ENCODE results near the gene VSTM2L. TPM values are rescaled to one million over a fixed set of nuclear protein-coding genes. Genes with fewer than 3 reads are reported as not detected.

The VSTM2L gene
- total and polyA plus RNA-seq, 2 donors (not counting 3 experiments of a cell fraction or from before 2014, with no cell fraction given) = 0.18 TPM; not detected in 1

DNA sequence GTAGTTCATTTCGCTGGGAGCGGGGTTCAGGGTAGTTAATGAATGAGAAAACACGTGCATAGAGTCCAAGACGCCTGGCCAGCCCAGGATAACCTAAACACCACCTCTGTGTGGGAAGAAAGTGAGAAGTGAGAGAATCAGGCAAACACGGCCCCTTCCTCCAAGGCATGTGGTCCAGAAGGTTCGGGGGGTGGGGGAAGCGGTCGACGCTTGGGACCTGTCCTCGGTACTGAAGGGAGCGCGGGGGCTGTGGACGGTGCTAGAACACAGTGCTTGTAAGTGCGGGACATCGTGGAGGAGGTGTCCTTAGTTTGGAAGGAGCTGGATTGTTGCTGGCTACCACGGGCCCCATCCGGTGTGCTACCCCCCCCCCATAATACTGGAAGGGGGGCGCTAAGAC, 1.7 kb upstream of the VSTM2L start:
- CTCF ChIA-PET = interaction anchor here (1.4 to 1.7 kb wide), 2 partner anchors 230 to 320 kb away, joined by 3 to 9 read pairs; no protein-coding TSS in a partner anchor
- BruUV-seq (replicated peaks) = no TSS peak

DNA sequence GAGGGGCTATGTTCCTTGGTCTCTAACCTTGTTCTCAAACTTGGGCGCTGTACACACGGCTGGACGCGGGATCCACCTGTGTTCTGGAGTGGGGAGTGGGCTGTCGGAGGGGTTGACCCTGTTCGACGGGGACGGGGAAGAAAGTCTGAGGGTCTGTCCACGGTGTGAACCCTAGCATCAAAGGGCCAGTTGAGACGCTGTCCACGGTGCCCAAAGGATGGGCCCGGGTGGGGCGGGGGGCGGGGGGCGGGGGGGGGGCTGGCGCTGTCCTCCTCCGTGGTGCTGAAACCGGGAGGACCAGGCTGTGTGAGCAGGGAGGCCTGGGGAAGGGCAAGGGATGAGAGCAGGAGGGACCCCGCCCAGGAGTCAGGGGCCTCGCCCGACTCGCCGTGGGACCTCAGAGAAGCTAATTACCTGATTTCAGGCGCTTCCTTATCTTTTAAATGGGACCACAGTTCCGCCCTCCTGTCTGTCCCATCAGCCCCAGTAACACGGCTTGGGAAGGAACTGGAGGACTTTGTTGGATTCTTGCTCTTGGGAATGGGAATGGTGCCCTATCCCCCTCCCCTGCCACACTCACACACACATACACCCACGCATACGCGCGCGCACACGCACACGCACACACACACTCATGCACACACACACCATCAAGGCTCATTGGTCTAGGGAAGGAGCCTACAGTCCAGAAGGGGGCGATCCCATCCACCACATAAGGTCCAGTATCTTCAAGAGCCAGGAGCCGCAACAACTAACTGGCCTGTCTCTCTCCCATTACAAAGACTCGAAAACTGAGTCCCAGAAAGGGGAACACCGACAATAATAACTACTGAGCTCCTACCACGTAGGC, 1.0 kb upstream of the VSTM2L start:
- Histone ChIP-seq H2AFZ (ENCODE audit: low read depth, low read length) (no peak overlapping the region), H3K9me3 (replicated peaks; ENCODE audit: control insufficient read depth, insufficient read depth, low read length) (no peaks in the 10 kb centered on the region), H3K4me3 (replicated peaks in 1 of 3; ENCODE audit: insufficient read depth in 1 of 3, low read depth in 1 of 3, low read length in 3 of 3) (no peak overlapping the region), H3K27me3 (ENCODE audit: control insufficient read depth in 2 of 2, insufficient read depth in 2 of 2, low read length in 2 of 2) (peaks cover 36 to 38% of the 10 kb centered on the region in 2 experiments), H3K4me2 (ENCODE audit: insufficient read depth, low read length) (no peak overlapping the region), H3K79me2 (ENCODE audit: control insufficient read depth, insufficient read depth, low read length) (no peaks in the 10 kb centered on the region), H3K9ac (replicated peaks; ENCODE audit: extremely low read depth, insufficient read depth, low read length) (no peak overlapping the region), H3K36me3 (ENCODE audit: control insufficient read depth in 2 of 2, extremely low read depth in 1 of 2, insufficient read depth in 2 of 2, low read length in 2 of 2) (no peaks in the 10 kb centered on the region), H3K4me1 (ENCODE audit: control insufficient read depth, extremely low read depth, insufficient read depth, low read length) (no peaks in the 10 kb centered on the region), H3K27ac (ENCODE audit: insufficient read depth, low read depth, low read length) (no peak overlapping the region), H4K20me1 (replicated peaks; ENCODE audit: control insufficient read depth, extremely low read depth, insufficient read depth, low read length) (no peaks in the 10 kb centered on the region), H3K9me1 (replicated peaks; ENCODE audit: control insufficient read depth, extremely low read depth, insufficient read depth, low read length) (no peaks in the 10 kb centered on the region)
- ChIA-PET POLR2A (no interaction called here), CTCF (interaction anchor here (1.0 to 1.8 kb wide), 6 partner anchors 10 to 403 kb away, joined by 3 to 9 read pairs (median 4); no protein-coding TSS in a partner anchor)
- DNase-seq (ENCODE audit: low read depth, low spot score) (peak; percentile 31), FAIRE-seq (no peak)
- no TSS peak for BruUV-seq (replicated peaks)
- intact Hi-C loops (cut with micrococcal nuclease) = loop anchor here (1.0 to 5.0 kb wide), 4 partner anchors 90 to 420 kb away; no protein-coding TSS in a partner anchor
- dilution Hi-C loops (cut with MboI; ENCODE audit: extremely low pct_ligation_motif_present, low sequenced_read_pairs) = no loop called here
- TF ChIP-seq JUN (IDR thresholded peaks at IDR 0.05; ENCODE audit: borderline replicate concordance, insufficient read depth, insufficient read length, low read depth) (no peak), FOS (IDR thresholded peaks at IDR 0.05; ENCODE audit: borderline replicate concordance, insufficient read depth, low read length) (no peak), EZH2 (IDR thresholded peaks at IDR 0.05; ENCODE audit: borderline replicate concordance, low read depth, low read length, severe bottlenecking) (peak; percentile 14), POLR2AphosphoS5 (IDR thresholded peaks at IDR 0.05; ENCODE audit: insufficient read depth, low read depth, low read length) (no peak), GATA2 (IDR thresholded peaks at IDR 0.05; ENCODE audit: insufficient read depth, insufficient read length, low read depth, low read length) (no peak)
- TF ChIP-seq, protein P1, sequence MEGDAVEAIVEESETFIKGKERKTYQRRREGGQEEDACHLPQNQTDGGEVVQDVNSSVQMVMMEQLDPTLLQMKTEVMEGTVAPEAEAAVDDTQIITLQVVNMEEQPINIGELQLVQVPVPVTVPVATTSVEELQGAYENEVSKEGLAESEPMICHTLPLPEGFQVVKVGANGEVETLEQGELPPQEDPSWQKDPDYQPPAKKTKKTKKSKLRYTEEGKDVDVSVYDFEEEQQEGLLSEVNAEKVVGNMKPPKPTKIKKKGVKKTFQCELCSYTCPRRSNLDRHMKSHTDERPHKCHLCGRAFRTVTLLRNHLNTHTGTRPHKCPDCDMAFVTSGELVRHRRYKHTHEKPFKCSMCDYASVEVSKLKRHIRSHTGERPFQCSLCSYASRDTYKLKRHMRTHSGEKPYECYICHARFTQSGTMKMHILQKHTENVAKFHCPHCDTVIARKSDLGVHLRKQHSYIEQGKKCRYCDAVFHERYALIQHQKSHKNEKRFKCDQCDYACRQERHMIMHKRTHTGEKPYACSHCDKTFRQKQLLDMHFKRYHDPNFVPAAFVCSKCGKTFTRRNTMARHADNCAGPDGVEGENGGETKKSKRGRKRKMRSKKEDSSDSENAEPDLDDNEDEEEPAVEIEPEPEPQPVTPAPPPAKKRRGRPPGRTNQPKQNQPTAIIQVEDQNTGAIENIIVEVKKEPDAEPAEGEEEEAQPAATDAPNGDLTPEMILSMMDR (IDR thresholded peaks at IDR 0.05; ENCODE audit: extremely low read depth in 1 of 2, insufficient read depth in 1 of 2, low read depth in 1 of 2, low read length in 2 of 2) = peak; percentile 36 to 53

More for the DNA sequence above, 1.7 kb upstream of the VSTM2L start:
- FAIRE-seq = no peak
- no peaks in the 10 kb centered on the region for H3K9me1 ChIP-seq (replicated peaks; ENCODE audit: control insufficient read depth, extremely low read depth, insufficient read depth, low read length)
- POLR2A ChIA-PET = no interaction called here
- no peak overlapping the region for H3K27ac ChIP-seq (ENCODE audit: insufficient read depth, low read depth, low read length)
- no peaks in the 10 kb centered on the region for H3K9me3 ChIP-seq (replicated peaks; ENCODE audit: control insufficient read depth, insufficient read depth, low read length)
- H3K9ac ChIP-seq (replicated peaks; ENCODE audit: extremely low read depth, insufficient read depth, low read length) = no peak overlapping the region
- intact Hi-C loops (cut with micrococcal nuclease) = loop anchor here (5.0 kb wide), 2 partner anchors 91 to 421 kb away; no protein-coding TSS in a partner anchor
- no peak overlapping the region for H3K4me2 ChIP-seq (ENCODE audit: insufficient read depth, low read length)
- no peaks in the 10 kb centered on the region for H3K36me3 ChIP-seq (ENCODE audit: control insufficient read depth in 2 of 2, extremely low read depth in 1 of 2, insufficient read depth in 2 of 2, low read length in 2 of 2)
- no peaks in the 10 kb centered on the region for H4K20me1 ChIP-seq (replicated peaks; ENCODE audit: control insufficient read depth, extremely low read depth, insufficient read depth, low read length)
- H3K4me3 ChIP-seq (replicated peaks in 1 of 3; ENCODE audit: insufficient read depth in 1 of 3, low read depth in 1 of 3, low read length in 3 of 3) = no peak overlapping the region
- H3K4me1 ChIP-seq (ENCODE audit: control insufficient read depth, extremely low read depth, insufficient read depth, low read length) = no peaks in the 10 kb centered on the region
- H3K79me2 ChIP-seq (ENCODE audit: control insufficient read depth, insufficient read depth, low read length) = no peaks in the 10 kb centered on the region
- no peak for DNase-seq (ENCODE audit: low read depth, low spot score)
- peaks cover 31 to 38% of the 10 kb centered on the region in 2 experiments for H3K27me3 ChIP-seq (ENCODE audit: control insufficient read depth in 2 of 2, insufficient read depth in 2 of 2, low read length in 2 of 2)
- dilution Hi-C loops (cut with MboI; ENCODE audit: extremely low pct_ligation_motif_present, low sequenced_read_pairs) = no loop called here
- no peak for TF ChIP-seq EZH2 (IDR thresholded peaks at IDR 0.05; ENCODE audit: borderline replicate concordance, low read depth, low read length, severe bottlenecking)
- TF ChIP-seq JUN (IDR thresholded peaks at IDR 0.05; ENCODE audit: borderline replicate concordance, insufficient read depth, insufficient read length, low read depth) = no peak
- no peak for TF ChIP-seq MYC (IDR thresholded peaks at IDR 0.05; ENCODE audit: low read depth, low read length)
- TF ChIP-seq FOS (IDR thresholded peaks at IDR 0.05; ENCODE audit: borderline replicate concordance, insufficient read depth, low read length) = no peak
- no peak for TF ChIP-seq POLR2A (IDR thresholded peaks at IDR 0.05; ENCODE audit: low read depth, low read length)
- TF ChIP-seq POLR2AphosphoS5 (IDR thresholded peaks at IDR 0.05; ENCODE audit: insufficient read depth, low read depth, low read length) = no peak
- TF ChIP-seq GATA2 (IDR thresholded peaks at IDR 0.05; ENCODE audit: insufficient read depth, insufficient read length, low read depth, low read length) = no peak
- TF ChIP-seq, protein P2, sequence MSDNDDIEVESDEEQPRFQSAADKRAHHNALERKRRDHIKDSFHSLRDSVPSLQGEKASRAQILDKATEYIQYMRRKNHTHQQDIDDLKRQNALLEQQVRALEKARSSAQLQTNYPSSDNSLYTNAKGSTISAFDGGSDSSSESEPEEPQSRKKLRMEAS (IDR thresholded peaks at IDR 0.05; ENCODE audit: insufficient read depth, insufficient read length) = no peak
- H2AFZ ChIP-seq (ENCODE audit: low read depth, low read length) = no peak overlapping the region
